Left lung (tissue), 10 donors: ENCODE results near the gene ERN2. TPM values are rescaled to one million over a fixed set of nuclear protein-coding genes. Genes with fewer than 3 reads are reported as not detected.

Source experiments
- ATAC-seq: fragments of 200-7000 bp; cut with Tn5 transposase; one replicate; pipeline ENCODE4 v1.9.1; 2020; ENCODE audit warnings: moderate library complexity
- DNase-seq, 4 donors: peaks; one replicate each; pipeline ENCODE4 v3.0.0-alpha.2; 2013 to 2020
- H3K27ac ChIP-seq, 2 donors: fragments of 200-600 bp; sonication (generic) in 1 of 2; one replicate each; pipeline versions ENCODE4 v1.5.0 to v1.8.0; 2020 to 2021
- H3K27me3 ChIP-seq, 2 donors: fragments of 200-600 bp; sonication (generic) in 1 of 2; one replicate each; pipeline versions ENCODE4 v1.5.0 to v1.8.0; 2020 to 2021
- H3K36me3 ChIP-seq, 2 donors: fragments of 200-600 bp; sonication (generic) in 1 of 2; one replicate each; pipeline versions ENCODE4 v1.5.0 to v1.8.0; 2020 to 2021
- H3K4me1 ChIP-seq, 2 donors: fragments of 200-600 bp; one replicate each; pipeline ENCODE4 v1.8.0; 2021
- H3K4me3 ChIP-seq, 2 donors: fragments of 200-600 bp; sonication (generic) in 1 of 2; one replicate each; pipeline versions ENCODE4 v1.5.0 to v1.8.0; 2020 to 2021; ENCODE audit warnings: mild to moderate bottlenecking in 1 of 2
- H3K9me3 ChIP-seq, 2 donors: fragments of 200-600 bp; sonication (generic) in 1 of 2; one replicate each; pipeline versions ENCODE4 v1.5.0 to v1.8.0; 2020 to 2021
- intact Hi-C, 2 donors: fragments of 100-400 bp; cut with DNase I; formaldehyde crosslinking; loops; one replicate each; pipeline versions ENCODE4 v1.11.2 to v1.14.2; 2022
- polyA plus RNA-seq, 6 donors: library from polyadenylated mRNA; unstranded; fragments of 120-200 nt; gene quantifications; one replicate each; pipeline ENCODE4 v1.2.1, GENCODE V29; 2013; ENCODE audit not compliant: insufficient read length in 6 of 6
- total RNA-seq, 2 donors: library from RNA; stranded (reverse); fragmentation: NEBNext Ultra II Directional; extraction: Animal tissue kit (Norgen Biotek cat#: 25700); gene quantifications; one replicate each; pipeline ENCODE4 v1.2.1, GENCODE V29; 2021
- TF ChIP-seq, protein P1 (sequence below), 2 donors: fragments of 200-600 bp; sonication (generic) in 1 of 2; IDR thresholded peaks; one replicate each; pipeline versions ENCODE4 v1.5.0 to v1.8.0; 2021; ENCODE audit warnings: antibody characterized with exemption in 2 of 2
- donor health status: DM: no; HTN: yes; CAD: no.
- donor health status: DM: no; HTN: no; CAD: no.

Gene ERN2
- total and polyA plus RNA-seq, 8 donors: 0.10 to 0.84 (median 0.18) TPM; not detected in 1

DNA sequence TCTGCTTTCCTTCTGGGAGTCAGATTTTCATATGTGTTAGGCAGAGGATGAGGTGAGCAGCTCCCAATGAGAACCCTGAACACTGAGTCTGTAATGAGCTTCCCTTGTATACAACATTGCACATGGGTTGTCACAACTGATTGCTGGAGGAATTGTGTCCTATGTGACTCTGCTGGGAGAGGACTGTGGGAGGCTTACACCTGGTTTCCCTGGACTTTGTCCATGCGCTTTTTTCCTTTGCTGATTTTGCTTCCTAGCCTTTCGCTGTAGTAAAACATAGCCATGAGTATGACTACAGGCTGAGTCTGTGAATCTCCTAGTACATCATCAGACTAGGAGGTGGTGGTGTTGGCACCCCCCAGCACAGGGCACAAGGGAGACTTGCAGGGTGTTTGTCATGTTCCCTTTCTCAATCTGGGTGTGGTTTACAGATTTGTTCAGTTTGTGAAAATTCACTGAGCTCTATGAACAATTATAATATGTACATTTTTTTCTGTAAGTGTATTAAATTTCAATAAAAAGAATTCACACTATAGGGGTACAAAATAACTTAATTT, 36.0 kb downstream of the ERN2 start:
- no peak overlapping the region for H3K27ac ChIP-seq
- intact Hi-C loops: no loop called here
- H3K9me3 ChIP-seq: no peaks in the 10 kb centered on the region
- DNase-seq (no peak), ATAC-seq (no peak)
- peaks cover 0 to 35% of the 10 kb centered on the region in 2 donors for H3K36me3 ChIP-seq
- peaks cover 12 to 29% of the 10 kb centered on the region in 2 donors for H3K4me1 ChIP-seq
- H3K4me3 ChIP-seq: no peak overlapping the region
- TF ChIP-seq, protein P1, sequence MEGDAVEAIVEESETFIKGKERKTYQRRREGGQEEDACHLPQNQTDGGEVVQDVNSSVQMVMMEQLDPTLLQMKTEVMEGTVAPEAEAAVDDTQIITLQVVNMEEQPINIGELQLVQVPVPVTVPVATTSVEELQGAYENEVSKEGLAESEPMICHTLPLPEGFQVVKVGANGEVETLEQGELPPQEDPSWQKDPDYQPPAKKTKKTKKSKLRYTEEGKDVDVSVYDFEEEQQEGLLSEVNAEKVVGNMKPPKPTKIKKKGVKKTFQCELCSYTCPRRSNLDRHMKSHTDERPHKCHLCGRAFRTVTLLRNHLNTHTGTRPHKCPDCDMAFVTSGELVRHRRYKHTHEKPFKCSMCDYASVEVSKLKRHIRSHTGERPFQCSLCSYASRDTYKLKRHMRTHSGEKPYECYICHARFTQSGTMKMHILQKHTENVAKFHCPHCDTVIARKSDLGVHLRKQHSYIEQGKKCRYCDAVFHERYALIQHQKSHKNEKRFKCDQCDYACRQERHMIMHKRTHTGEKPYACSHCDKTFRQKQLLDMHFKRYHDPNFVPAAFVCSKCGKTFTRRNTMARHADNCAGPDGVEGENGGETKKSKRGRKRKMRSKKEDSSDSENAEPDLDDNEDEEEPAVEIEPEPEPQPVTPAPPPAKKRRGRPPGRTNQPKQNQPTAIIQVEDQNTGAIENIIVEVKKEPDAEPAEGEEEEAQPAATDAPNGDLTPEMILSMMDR (IDR thresholded peaks at IDR 0.05): no peak
- H3K27me3 ChIP-seq: no peaks in the 10 kb centered on the region

DNA sequence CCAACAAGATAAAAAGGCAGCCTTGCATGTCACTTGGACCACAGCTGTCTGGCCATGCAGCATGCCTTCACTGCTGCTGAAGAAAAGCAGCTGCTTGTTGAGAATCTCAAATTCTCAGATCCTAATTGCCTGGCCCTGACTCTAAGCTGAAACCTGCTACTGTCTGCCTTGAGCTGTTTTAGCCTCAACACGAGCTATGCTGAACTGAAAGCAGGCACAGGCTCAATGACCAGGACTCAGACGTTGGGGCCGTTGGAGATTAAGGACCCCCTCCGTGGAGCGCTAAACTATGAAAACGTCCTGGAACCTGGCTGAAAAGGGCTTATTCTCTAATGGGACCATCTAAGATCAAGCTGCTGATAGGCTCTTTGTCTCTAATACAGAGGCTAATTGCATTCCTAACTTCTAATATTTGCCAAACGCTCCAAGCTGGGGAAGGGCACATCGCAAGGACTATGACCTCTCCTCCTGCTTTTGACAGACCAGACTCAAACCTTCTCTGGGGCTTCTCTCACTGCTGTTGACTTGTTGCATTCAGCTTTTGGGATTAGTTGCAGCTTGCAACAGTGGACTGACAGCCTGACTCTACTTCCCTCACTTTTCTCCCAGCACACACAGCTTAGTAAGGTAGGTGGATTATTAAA, 38.9 kb downstream of the ERN2 start:
- H3K36me3 ChIP-seq: peaks cover 0 to 50% of the 10 kb centered on the region in 2 donors
- H3K27me3 ChIP-seq: no peaks in the 10 kb centered on the region
- DNase-seq (peak in 1 of 4 donors; percentile 44), ATAC-seq (no peak)
- peaks cover 7 to 11% of the 10 kb centered on the region in 2 donors for H3K4me1 ChIP-seq
- no peaks in the 10 kb centered on the region for H3K9me3 ChIP-seq
- H3K4me3 ChIP-seq: no peak overlapping the region
- H3K27ac ChIP-seq: no peak overlapping the region
- TF ChIP-seq, protein P1 (IDR thresholded peaks at IDR 0.05): no peak
- intact Hi-C loops: no loop called here

DNA sequence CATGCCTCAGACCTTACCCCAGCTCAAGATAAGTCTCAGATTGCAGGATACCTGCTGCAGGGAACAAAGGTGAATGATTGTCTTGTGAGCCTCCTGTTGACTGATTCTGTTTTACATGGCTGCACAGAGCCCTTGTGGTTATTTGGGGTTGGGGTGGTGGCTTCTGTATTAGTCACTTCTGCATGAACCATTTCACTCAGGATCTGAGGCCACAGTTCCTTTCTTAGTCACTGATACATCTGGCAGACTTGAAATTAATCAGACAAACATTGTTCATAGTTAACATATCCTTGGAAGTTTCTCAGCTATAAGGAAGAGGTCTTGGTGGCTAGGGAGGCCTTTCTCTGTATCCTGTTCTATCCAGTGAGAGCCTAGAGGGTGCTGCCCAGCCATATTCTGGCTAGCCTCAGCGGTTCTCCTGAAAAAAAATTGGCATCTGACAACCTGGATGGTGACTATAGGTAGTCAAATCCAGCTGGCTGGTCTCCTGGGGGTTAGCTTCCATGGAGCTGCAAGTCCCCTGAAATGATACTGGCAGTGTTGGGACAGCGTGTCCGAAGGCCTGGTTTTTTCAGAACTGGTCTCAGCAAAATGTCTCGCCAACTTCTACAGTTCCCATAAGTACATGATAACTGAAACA, 42.8 kb downstream of the ERN2 start:
- H3K36me3 ChIP-seq: peaks cover 0 to 83% of the 10 kb centered on the region in 2 donors
- intact Hi-C loops: no loop called here
- no peak for ATAC-seq

DNA sequence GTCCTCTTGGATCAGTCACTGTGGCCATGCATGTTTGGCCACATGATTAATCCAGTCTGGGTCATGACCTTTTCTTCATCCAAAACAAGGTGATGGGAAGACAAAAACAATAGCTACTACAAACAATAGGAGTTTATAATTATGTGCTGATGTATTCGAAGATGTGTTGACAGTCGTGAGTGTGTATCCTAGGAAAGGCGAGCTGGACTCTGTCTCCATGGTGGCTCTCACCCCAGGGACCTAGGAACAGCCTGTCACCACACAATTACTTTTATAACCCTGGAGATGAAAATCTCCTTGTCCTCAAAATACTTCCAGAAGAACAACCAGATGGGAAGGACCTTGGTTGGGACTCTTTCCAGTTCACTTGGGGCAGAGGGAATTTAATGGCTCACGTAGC, 44.1 kb downstream of the ERN2 start:
- H3K4me1 ChIP-seq: no peaks in the 10 kb centered on the region
- no peak overlapping the region for H3K27ac ChIP-seq
- no peaks in the 10 kb centered on the region for H3K9me3 ChIP-seq
- DNase-seq: no peak
- TF ChIP-seq, protein P1 (IDR thresholded peaks at IDR 0.05): no peak
- ATAC-seq: no peak
- H3K27me3 ChIP-seq: no peaks in the 10 kb centered on the region
- peaks cover 0 to 86% of the 10 kb centered on the region in 2 donors for H3K36me3 ChIP-seq
- intact Hi-C loops: no loop called here
- no peak overlapping the region for H3K4me3 ChIP-seq

More for the DNA sequence above, 42.8 kb downstream of the ERN2 start:
- Histone ChIP-seq H3K9me3 (no peaks in the 10 kb centered on the region), H3K4me3 (no peak overlapping the region), H3K27me3 (no peaks in the 10 kb centered on the region), H3K27ac (no peak overlapping the region), H3K4me1 (no peaks in the 10 kb centered on the region)
- no peak for DNase-seq
- TF ChIP-seq, protein P1 (IDR thresholded peaks at IDR 0.05): no peak

DNA sequence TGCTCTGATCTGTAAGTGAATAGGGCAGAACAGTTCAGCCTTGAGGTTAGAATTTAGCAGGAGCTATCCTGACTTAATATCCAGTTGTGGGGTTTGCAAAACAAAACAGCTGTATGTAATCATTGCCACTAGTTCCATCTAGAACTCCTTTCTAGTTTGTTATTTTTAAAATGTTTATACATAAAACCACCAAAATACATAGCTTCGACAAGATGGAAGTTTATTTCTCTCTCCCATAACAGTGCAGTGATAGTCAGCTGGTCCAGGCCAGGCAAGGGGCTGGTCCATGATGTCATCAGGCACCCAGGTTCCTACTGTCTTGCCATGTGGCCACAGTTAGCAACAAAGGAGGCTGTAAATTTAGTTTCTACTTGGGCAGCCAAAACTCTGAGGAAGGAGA, 44.8 kb downstream of the ERN2 start:
- H3K27ac ChIP-seq: no peak overlapping the region
- H3K9me3 ChIP-seq: no peaks in the 10 kb centered on the region
- TF ChIP-seq, protein P1 (IDR thresholded peaks at IDR 0.05): no peak
- peak in 2 of 4 donors; percentile 36 to 38 for DNase-seq
- H3K27me3 ChIP-seq: no peaks in the 10 kb centered on the region
- H3K4me1 ChIP-seq: no peaks in the 10 kb centered on the region
- ATAC-seq: peak; percentile 49
- peaks cover 0 to 93% of the 10 kb centered on the region in 2 donors for H3K36me3 ChIP-seq
- intact Hi-C loops: no loop called here
- no peak overlapping the region for H3K4me3 ChIP-seq
